ENCODE results near the gene CAMKV. TPM values are rescaled to one million over a fixed set of nuclear protein-coding genes. Genes with fewer than 3 reads are reported as not detected.

CAMKV gene
- total RNA-seq, 3 donors from 2014 or later (not counting 1 experiment from before 2014, with no cell fraction given) = not detected

GRCh38 chr3:49841126-49841696 is 28.5 kb downstream of the CAMKV start:
- no peaks in the 10 kb centered on the region for H3K27me3 Mint-ChIP-seq (ENCODE audit: low read depth in 2 of 2)
- H3K4me1 Mint-ChIP-seq = no peaks in the 10 kb centered on the region
- H3K4me3 Mint-ChIP-seq = no peak overlapping the region
- no peaks in the 10 kb centered on the region for H3K9me3 Mint-ChIP-seq
- no peak overlapping the region for H3K4me3 ChIP-seq (ENCODE audit: low read length)
- no peaks in the 10 kb centered on the region for H3K27me3 ChIP-seq (ENCODE audit: control insufficient read depth, insufficient read depth, low read length)
- TF ChIP-seq CTCF (IDR thresholded peaks at IDR 0.05) = no peak
- H3K27ac Mint-ChIP-seq = no peak overlapping the region
- H3K36me3 Mint-ChIP-seq = no peaks in the 10 kb centered on the region
- no peaks in the 10 kb centered on the region for H3K36me3 ChIP-seq (ENCODE audit: control insufficient read depth, insufficient read depth, low read length)
- DNase-seq = peak in 1 of 2 donors; percentile 15
- no peak overlapping the region for H3K27ac ChIP-seq (ENCODE audit: low read length)
- H3K4me1 ChIP-seq (ENCODE audit: control insufficient read depth, insufficient read depth, low read length) = no peaks in the 10 kb centered on the region
- no peak for ATAC-seq
- no peaks in the 10 kb centered on the region for H3K9me3 ChIP-seq (ENCODE audit: control insufficient read depth, insufficient read depth, low read length)
- intact Hi-C loops (cut with micrococcal nuclease) = no loop called here

DNA sequence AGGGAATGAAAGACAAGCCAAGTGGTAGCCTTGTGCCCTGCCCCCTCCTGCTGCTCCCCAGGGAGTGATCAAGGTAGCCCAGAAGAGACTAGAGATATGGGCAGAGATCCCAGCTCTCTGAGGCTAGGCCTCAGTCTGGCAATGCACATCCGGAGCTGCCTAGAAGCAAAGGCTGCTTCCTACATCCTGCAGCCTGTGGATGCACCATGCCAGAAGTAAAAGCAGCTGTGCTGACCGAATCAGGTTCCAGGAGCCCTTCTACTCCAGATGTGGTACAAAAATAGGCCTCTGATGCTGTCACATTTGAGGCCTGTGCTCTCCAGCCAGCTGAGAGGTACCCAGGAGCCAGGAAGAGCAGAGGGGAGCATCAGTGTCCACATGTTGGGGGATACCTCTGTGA is 29.3 kb downstream of the CAMKV start:
- Mint-ChIP-seq H3K36me3 (no peaks in the 10 kb centered on the region), H3K4me1 (no peaks in the 10 kb centered on the region), H3K27me3 (ENCODE audit: low read depth in 2 of 2) (no peaks in the 10 kb centered on the region), H3K9me3 (no peaks in the 10 kb centered on the region), H3K4me3 (no peak overlapping the region), H3K27ac (no peak overlapping the region)
- no peaks in the 10 kb centered on the region for H3K36me3 ChIP-seq (ENCODE audit: control insufficient read depth, insufficient read depth, low read length)
- H3K4me3 ChIP-seq (ENCODE audit: low read length) = no peak overlapping the region
- no peaks in the 10 kb centered on the region for H3K27me3 ChIP-seq (ENCODE audit: control insufficient read depth, insufficient read depth, low read length)
- no peak for TF ChIP-seq CTCF (IDR thresholded peaks at IDR 0.05)
- no peak overlapping the region for H3K27ac ChIP-seq (ENCODE audit: low read length)
- WGBS (ENCODE audit: insufficient coverage) = 89% methylated on average over 2 of the region's 2 CpGs
- DNase-seq (no peak), ATAC-seq (no peak)
- H3K9me3 ChIP-seq (ENCODE audit: control insufficient read depth, insufficient read depth, low read length) = no peaks in the 10 kb centered on the region
- H3K4me1 ChIP-seq (ENCODE audit: control insufficient read depth, insufficient read depth, low read length) = no peaks in the 10 kb centered on the region
- intact Hi-C loops (cut with micrococcal nuclease) = no loop called here

DNA sequence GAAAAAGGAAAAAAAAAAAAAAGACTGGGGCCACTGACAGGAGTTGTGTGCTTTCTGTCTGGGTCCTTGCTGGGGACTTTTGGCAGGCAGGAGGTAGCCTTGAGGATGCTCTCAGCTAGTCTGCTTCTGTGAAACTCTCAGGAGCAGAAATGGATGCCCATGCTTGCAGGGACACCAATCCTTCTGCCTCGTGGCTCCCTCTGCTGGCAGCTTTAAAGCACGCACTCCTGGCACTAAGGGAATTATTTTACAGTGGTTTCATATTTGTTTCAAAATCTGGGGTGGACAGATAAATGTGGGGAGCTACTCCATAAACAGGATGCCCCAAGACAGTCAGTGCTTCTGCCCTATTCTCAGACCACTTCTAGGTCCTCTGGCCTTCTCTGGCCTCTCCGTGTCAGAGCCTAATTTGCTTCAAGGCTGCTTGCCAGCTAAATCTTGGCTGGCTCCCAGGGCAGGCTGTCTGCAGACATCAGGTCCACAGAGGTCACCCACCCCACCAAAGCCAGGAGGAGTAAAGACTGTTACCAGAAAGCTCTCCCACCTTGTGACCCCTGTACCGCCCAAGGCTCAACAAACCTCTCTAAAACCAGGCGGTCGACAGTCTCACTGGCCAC is 30.4 kb downstream of the CAMKV start:
- H3K27ac Mint-ChIP-seq = no peak overlapping the region

More for the DNA sequence above, 30.4 kb downstream of the CAMKV start:
- H3K4me1 Mint-ChIP-seq = no peaks in the 10 kb centered on the region
- no peaks in the 10 kb centered on the region for H3K27me3 ChIP-seq (ENCODE audit: control insufficient read depth, insufficient read depth, low read length)
- H3K27me3 Mint-ChIP-seq (ENCODE audit: low read depth in 2 of 2) = no peaks in the 10 kb centered on the region
- ATAC-seq = peak; percentile 89 to 99 (median 97)
- 52% methylated on average over 6 of the region's 6 CpGs for WGBS (ENCODE audit: insufficient coverage)
- TF ChIP-seq CTCF (IDR thresholded peaks at IDR 0.05) = peak; percentile 76
- no peak overlapping the region for H3K4me3 Mint-ChIP-seq
- peak; percentile 72 to 93 for DNase-seq
- no peak overlapping the region for H3K4me3 ChIP-seq (ENCODE audit: low read length)
- no peak overlapping the region for H3K27ac ChIP-seq (ENCODE audit: low read length)
- no peaks in the 10 kb centered on the region for H3K36me3 Mint-ChIP-seq
- H3K4me1 ChIP-seq (ENCODE audit: control insufficient read depth, insufficient read depth, low read length) = no peaks in the 10 kb centered on the region
- intact Hi-C loops (cut with micrococcal nuclease) = loop anchor here (1.0 to 5.0 kb wide), 4 partner anchors 37 to 300 kb away; no protein-coding TSS in a partner anchor
- H3K9me3 ChIP-seq (ENCODE audit: control insufficient read depth, insufficient read depth, low read length) = no peaks in the 10 kb centered on the region
- no peaks in the 10 kb centered on the region for H3K9me3 Mint-ChIP-seq
- H3K36me3 ChIP-seq (ENCODE audit: control insufficient read depth, insufficient read depth, low read length) = no peaks in the 10 kb centered on the region

Data from natural killer cell (primary cell).